ENCODE data around the gene MZB1.
"Not testable (repeated sequence)": the region's sequence is repeated elsewhere in the genome, so short reads cannot be mapped to it uniquely, and the experiment has no call there.

The MZB1 gene

DNA sequence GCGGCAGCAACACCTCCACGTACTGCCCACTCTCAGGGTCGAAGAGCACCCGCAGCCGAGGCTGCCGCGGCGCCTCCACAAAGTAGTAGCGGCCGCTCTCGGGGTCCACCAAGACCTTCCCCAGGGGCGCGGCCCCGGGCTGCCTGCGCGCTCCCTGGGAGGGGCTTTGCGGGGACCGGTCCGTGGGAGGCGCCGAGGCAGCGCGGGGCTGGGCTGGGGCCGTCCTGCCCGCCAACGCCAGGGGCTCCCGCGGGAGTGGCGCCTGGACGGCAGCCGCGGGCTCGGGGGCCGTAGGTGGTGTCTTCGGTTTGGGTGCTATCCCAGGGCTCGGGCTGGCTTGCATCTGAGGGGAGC lies 2.6 kb upstream of the MZB1 start:
- no peak for FAIRE-seq
- no peak for TF ChIP-seq POLR2A (IDR thresholded peaks at IDR 0.05; ENCODE audit: low read depth, low read length)
- no peak for DNase-seq (ENCODE audit: insufficient read length, low spot score)

DNA sequence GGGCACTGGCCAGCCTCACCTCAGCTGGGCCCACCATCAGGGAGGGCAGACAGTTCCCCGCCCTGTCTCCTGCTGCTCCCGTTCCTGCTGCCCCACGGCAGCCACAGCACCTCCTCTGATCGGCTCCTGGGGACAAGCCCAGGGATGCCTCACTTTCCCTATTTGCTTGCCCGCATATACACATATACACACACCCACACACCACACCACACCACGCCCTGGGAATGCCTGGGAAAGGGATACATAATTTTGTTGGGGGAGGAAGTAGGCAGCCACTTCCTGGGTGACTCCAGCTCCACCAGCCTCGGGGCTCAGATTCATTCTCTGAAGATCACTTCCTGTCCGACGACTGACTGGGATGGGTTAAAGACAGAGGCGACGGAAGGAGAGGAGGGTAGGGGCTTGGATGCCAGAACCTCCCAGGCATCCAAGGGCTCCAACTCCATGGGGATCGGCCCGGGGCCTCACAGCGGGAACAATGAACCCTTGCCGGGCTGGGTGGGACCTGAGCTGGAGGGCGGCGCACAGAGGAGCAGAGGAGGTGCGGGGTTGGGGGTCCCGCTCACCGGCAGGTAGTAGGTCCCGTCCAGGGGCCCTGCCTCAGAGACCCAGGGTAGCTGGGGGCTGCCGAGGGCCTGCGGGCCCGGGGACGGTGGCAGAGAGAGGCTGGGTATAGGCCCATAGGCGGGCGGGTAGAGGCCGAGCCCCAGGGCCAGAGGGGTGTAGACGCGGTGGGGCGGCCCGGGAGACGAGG lies 2.0 kb upstream of the MZB1 start:
- FAIRE-seq (no peak), DNase-seq (ENCODE audit: insufficient read length, low spot score) (peak; percentile 69)
- TF ChIP-seq POLR2A (IDR thresholded peaks at IDR 0.05; ENCODE audit: low read depth, low read length): no peak

DNA sequence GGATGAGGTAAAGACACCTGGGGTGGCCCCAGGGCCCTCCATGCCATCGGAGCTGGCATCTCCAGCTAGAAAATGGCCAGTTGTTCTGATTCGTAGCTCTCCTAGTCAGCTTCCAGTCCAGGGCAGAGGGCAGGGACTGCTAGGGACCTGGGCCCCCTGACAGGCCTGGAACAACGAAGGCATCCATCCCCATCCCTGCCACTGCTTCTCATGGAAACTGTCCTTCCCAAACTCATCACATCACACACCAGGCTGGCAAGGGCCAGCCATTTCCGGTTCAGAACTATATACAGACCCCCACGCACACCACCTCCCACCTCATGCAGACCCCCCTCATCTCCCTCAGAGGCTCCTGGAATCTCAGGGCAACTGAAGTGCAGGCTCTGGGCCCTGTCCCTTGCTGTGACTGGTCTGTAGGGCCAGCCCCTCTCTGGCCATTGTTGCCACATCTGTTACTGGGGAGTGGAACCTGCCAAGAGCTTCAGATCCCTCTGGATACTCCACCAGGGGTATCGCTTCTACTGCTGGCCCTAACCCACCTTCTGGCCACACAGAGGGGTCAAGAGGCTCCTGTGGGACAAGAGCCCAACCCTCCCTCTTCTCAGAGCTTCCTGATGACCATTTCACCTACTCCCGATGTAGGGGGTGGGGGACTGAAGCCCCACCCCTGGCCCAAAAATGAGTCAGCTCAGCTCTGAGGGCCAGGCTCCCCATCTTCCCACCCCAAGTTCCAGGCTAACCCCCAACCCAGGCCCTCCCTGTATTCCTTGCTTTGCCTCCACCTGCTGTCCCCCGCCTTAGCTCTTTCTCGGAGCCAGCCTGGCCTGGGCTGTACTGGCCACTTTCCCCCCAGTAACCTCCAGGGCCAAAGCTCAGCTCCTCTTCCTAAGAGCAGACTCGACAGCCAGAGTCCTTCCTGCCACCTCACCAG lies 1.2 kb upstream of the MZB1 start:
- FAIRE-seq (no peak), DNase-seq (ENCODE audit: insufficient read length, low spot score) (no peak)
- no peak for TF ChIP-seq POLR2A (IDR thresholded peaks at IDR 0.05; ENCODE audit: low read depth, low read length)

DNA sequence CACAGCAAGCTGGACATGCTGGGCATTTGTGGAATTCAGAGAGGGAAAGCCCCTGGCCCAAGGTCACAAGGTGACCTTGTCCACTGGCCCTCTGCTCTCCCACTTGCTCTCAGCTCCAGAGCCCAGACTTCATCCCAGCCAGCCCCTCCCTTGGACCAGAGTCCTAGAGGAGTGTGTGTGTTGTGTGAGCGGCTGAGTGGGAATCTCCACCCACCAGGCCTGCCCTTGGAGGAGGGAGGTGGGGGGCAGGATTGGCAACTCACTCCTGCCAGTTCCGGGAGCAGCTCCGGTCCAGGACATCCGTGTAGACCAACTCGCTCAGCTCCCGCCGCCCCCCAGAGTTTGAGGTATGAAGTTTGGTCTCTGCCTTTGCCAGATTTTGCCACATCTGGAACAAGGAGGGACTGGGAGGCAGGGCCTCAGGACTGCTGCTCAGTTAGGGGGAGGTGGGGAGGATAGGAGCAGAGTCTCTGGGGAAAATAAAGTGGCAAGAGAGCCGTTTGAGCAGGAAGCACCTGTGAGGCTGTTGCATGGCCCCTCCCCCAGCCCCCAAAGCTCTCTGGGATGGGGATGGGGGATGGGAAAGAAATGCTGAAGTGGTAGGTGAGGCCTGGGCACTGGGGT lies 1.4 kb downstream of the MZB1 start:
- TF ChIP-seq POLR2A (IDR thresholded peaks at IDR 0.05; ENCODE audit: low read depth, low read length): no peak
- DNase-seq (ENCODE audit: insufficient read length, low spot score): no peak
- no peak for FAIRE-seq

DNA sequence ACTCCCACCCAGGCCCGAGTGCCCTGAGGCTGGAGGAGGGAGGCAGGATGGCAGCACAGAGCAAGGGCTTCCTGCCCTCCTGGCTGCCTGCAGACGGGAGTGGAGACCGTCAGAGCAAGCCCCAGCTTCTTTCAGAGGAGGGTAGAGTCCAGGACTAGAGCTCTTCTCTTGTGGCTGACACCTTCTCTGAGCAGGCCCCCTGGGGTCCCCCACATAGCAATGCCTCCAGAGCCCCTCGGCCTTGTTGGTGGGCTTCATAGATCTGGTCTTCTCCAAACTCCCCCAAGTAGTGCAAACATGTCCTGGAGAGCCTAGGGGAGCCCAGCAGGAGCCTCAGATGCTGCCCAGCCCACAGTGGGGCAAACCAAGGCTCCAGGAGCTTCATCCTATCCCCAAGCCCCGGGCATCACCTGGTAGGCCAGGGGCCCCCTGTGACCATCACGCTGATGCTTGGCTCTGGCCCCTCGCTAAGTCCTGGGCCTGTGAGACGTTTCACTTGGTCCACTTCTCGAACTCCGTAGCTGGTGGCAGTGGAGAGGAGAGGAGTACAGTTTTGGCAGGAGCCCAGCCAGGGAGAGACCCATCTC lies 2.0 kb downstream of the MZB1 start:
- DNase-seq (ENCODE audit: insufficient read length, low spot score) (no peak), FAIRE-seq (no peak)
- no peak for TF ChIP-seq POLR2A (IDR thresholded peaks at IDR 0.05; ENCODE audit: low read depth, low read length)

DNA sequence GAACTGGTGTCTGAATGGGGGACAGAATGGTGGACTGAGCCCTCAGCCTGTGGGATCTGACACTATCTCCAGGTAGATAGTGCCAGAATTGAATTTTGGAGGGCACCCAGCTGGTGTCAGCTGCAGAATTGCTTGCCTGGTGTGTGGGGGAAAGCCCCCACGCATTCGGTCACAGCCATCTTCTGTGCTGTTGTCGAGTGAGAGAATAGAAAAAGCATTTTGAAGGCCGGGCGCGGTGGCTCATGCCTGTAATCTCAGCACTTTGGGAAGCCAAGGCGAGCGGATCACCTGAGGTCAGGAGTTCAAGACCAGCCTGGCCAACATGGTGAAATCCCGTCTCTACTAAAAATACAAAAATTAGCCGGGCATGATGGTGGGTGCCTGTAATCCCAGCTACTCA lies 2.8 kb downstream of the MZB1 start:
- DNase-seq (ENCODE audit: insufficient read length, low spot score); FAIRE-seq: not testable (repeated sequence)

GRCh38 chr5:139386050-139386438 lies 3.7 kb downstream of the MZB1 start:
- FAIRE-seq: no peak
- no peak for DNase-seq (ENCODE audit: insufficient read length, low spot score)
- no peak for TF ChIP-seq POLR2A (IDR thresholded peaks at IDR 0.05; ENCODE audit: low read depth, low read length)

DNA sequence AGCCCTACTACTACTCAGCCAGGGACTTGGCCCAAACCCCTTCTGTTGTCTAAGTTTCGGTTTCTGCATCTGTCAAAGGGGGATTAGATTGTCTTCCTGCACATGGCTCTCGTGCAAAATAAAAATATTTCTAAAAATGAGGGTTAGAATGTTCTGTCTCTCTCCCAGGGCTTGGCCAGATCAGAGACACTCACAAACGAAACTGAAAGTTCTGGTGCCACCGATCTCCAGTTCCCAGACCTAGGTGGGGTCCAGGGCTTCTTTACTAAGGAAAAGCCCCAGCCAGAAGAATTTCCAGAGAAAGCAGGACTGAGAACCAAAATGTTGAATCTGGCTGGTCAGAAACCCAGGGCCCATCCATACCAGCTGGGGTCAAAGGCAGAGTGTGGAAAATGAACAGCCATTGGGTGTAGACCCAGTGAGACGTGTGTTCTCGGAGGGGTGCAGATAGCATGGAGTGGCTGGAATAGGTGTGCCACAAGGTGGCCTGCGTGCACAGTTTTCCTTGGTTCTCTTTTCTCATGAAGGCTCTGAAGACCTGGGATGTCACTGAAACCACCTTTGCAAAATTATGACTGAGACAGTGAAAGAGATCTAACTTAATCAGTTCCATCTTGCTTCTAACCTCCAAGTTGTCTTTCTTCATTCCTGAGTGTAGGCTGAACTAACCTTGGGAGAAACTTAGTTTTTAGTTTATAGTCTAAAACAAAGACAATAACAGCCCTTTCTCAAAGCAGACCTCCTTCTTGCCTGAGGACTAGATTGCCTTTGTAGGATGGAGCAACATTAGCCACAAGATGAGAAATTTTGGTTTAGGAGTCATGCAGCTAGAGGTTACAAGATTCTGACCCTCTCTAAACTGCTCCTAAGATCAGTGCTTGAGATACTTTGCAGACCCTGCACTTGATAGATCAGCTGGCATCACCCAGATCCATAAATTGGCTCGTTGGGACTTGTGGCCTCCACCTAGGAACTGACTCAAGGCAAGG lies 4.4 kb downstream of the MZB1 start:
- no peak for TF ChIP-seq POLR2A (IDR thresholded peaks at IDR 0.05; ENCODE audit: low read depth, low read length)
- no peak for DNase-seq (ENCODE audit: insufficient read length, low spot score)
- no peak for FAIRE-seq

- TF ChIP-seq POLR2A (IDR thresholded peaks at IDR 0.05; ENCODE audit: low read depth, low read length): no peak
- DNase-seq (ENCODE audit: insufficient read length, low spot score) (no peak), FAIRE-seq (no peak)
These were observed 5.1 kb downstream of the MZB1 start for GRCh38 chr5:139384591-139385051.

- DNase-seq (ENCODE audit: insufficient read length, low spot score): no peak
These were observed 5.6 kb downstream of the MZB1 start for GRCh38 chr5:139383993-139384590.

GRCh38 chr5:139383275-139383992 lies 6.3 kb downstream of the MZB1 start, which contains the start of gene SLC23A1:
SLC23A1 (minus strand) TSS chr5:139383297; CDS start chr5:139383253, 44 bp downstream.
- DNase-seq (ENCODE audit: insufficient read length, low spot score): no peak
- no peak for TF ChIP-seq POLR2A (IDR thresholded peaks at IDR 0.05; ENCODE audit: low read depth, low read length)
- no peak for FAIRE-seq

More at GRCh38 chr5:139383993-139384590, 5.6 kb downstream of the MZB1 start:
- TF ChIP-seq POLR2A (IDR thresholded peaks at IDR 0.05; ENCODE audit: low read depth, low read length): no peak
- FAIRE-seq: no peak

- no peak for TF ChIP-seq POLR2A (IDR thresholded peaks at IDR 0.05; ENCODE audit: low read depth, low read length)
- FAIRE-seq (no peak), DNase-seq (ENCODE audit: insufficient read length, low spot score) (no peak)
These were observed 6.9 kb downstream of the MZB1 start for GRCh38 chr5:139382807-139383206.

Measured in H54 (cell line).